ENCODE data around the gene POLA2.

GRCh38 chr11:65304613-65305012, 42.9 kb downstream of the POLA2 start:
- TF ChIP-seq, protein P1, sequence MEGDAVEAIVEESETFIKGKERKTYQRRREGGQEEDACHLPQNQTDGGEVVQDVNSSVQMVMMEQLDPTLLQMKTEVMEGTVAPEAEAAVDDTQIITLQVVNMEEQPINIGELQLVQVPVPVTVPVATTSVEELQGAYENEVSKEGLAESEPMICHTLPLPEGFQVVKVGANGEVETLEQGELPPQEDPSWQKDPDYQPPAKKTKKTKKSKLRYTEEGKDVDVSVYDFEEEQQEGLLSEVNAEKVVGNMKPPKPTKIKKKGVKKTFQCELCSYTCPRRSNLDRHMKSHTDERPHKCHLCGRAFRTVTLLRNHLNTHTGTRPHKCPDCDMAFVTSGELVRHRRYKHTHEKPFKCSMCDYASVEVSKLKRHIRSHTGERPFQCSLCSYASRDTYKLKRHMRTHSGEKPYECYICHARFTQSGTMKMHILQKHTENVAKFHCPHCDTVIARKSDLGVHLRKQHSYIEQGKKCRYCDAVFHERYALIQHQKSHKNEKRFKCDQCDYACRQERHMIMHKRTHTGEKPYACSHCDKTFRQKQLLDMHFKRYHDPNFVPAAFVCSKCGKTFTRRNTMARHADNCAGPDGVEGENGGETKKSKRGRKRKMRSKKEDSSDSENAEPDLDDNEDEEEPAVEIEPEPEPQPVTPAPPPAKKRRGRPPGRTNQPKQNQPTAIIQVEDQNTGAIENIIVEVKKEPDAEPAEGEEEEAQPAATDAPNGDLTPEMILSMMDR (IDR thresholded peaks at IDR 0.05), result no peak
- no peak for TF ChIP-seq POLR2A (IDR thresholded peaks at IDR 0.05)

Data from thyroid gland (tissue), 4 donors.